Effector memory CD4-positive, alpha-beta T cell (primary cell): ENCODE data around the gene EYS.
"Not testable (repeated sequence)": the region's sequence is repeated elsewhere in the genome, so short reads cannot be mapped to it uniquely, and the experiment has no call there.

Experiments used
- DNase-seq, 3 donors: peaks; one replicate each; pipeline ENCODE4 v3.0.0-alpha.2; 2020
- H3K27ac ChIP-seq: 2 replicates; pipeline ENCODE4 v1.7.0; 2013; ENCODE audit warnings: mild to moderate bottlenecking, low read length, moderate library complexity; ENCODE audit not compliant: insufficient read depth, poor library complexity, severe bottlenecking
- H3K27me3 ChIP-seq: replicated peaks from 2 replicates; pipeline ENCODE4 v1.7.0; 2013; ENCODE audit warnings: mild to moderate bottlenecking, low read length; ENCODE audit not compliant: insufficient read depth, control insufficient read depth, poor library complexity, severe bottlenecking
- H3K36me3 ChIP-seq: 2 replicates; pipeline ENCODE4 v1.7.0; 2013; ENCODE audit warnings: mild to moderate bottlenecking, low read length, moderate library complexity; ENCODE audit not compliant: control insufficient read depth, insufficient read depth
- H3K4me1 ChIP-seq: 2 replicates; pipeline ENCODE4 v1.7.0; 2013; ENCODE audit warnings: low read length, mild to moderate bottlenecking; ENCODE audit not compliant: control insufficient read depth, insufficient read depth, poor library complexity, severe bottlenecking
- H3K4me3 ChIP-seq: 2 replicates; pipeline ENCODE4 v1.7.0; 2013; ENCODE audit warnings: low read length, low read depth, mild to moderate bottlenecking; ENCODE audit not compliant: insufficient read depth, poor library complexity, severe bottlenecking
- H3K9me3 ChIP-seq: 2 replicates; pipeline ENCODE4 v1.7.0; 2013; ENCODE audit warnings: mild to moderate bottlenecking, low read length, moderate library complexity; ENCODE audit not compliant: control insufficient read depth

The EYS gene

GRCh38 chr6:65569056-65569455 is 138.0 kb downstream of the EYS start:
- not testable (repeated sequence) for H3K4me3 ChIP-seq, H3K36me3 ChIP-seq, DNase-seq

GRCh38 chr6:65566117-65566516 is 140.9 kb downstream of the EYS start:
- no peak overlapping the region for H3K27ac ChIP-seq
- no peaks in the 10 kb centered on the region for H3K4me1 ChIP-seq
- no peak for DNase-seq
- H3K36me3 ChIP-seq, result no peaks in the 10 kb centered on the region
- no peak overlapping the region for H3K4me3 ChIP-seq
- H3K9me3 ChIP-seq, result no peaks in the 10 kb centered on the region
- H3K27me3 ChIP-seq, result no peaks in the 10 kb centered on the region

More at GRCh38 chr6:65569056-65569455, 138.0 kb downstream of the EYS start:
- H3K9me3 ChIP-seq, H3K4me1 ChIP-seq, H3K27me3 ChIP-seq, H3K27ac ChIP-seq: not testable (repeated sequence)

GRCh38 chr6:65558071-65558470 is 149.0 kb downstream of the EYS start:
- no peak for DNase-seq
- H3K4me3 ChIP-seq, result no peak overlapping the region
- no peaks in the 10 kb centered on the region for H3K9me3 ChIP-seq
- H3K36me3 ChIP-seq, result no peaks in the 10 kb centered on the region
- no peaks in the 10 kb centered on the region for H3K4me1 ChIP-seq
- H3K27me3 ChIP-seq, result no peaks in the 10 kb centered on the region
- no peak overlapping the region for H3K27ac ChIP-seq

- DNase-seq, result no peak
- Histone ChIP-seq H3K27me3 (no peaks in the 10 kb centered on the region), H3K4me1 (no peaks in the 10 kb centered on the region), H3K9me3 (no peaks in the 10 kb centered on the region), H3K36me3 (no peaks in the 10 kb centered on the region), H3K4me3 (no peak overlapping the region), H3K27ac (no peak overlapping the region)
Observed at GRCh38 chr6:65557224-65557623, 149.8 kb downstream of the EYS start.

- Histone ChIP-seq H3K36me3 (no peaks in the 10 kb centered on the region), H3K27me3 (no peaks in the 10 kb centered on the region), H3K9me3 (no peaks in the 10 kb centered on the region), H3K4me1 (no peaks in the 10 kb centered on the region), H3K27ac (no peak overlapping the region), H3K4me3 (no peak overlapping the region)
- no peak for DNase-seq
Observed at GRCh38 chr6:65546894-65547293, 160.1 kb downstream of the EYS start.

GRCh38 chr6:65545920-65546319 is 161.1 kb downstream of the EYS start:
- no peaks in the 10 kb centered on the region for H3K36me3 ChIP-seq
- H3K4me3 ChIP-seq, result no peak overlapping the region
- no peaks in the 10 kb centered on the region for H3K4me1 ChIP-seq
- H3K27me3 ChIP-seq, result no peaks in the 10 kb centered on the region
- no peak for DNase-seq
- no peak overlapping the region for H3K27ac ChIP-seq
- H3K9me3 ChIP-seq, result no peaks in the 10 kb centered on the region

GRCh38 chr6:65538644-65539043 is 168.4 kb downstream of the EYS start:
- no peaks in the 10 kb centered on the region for H3K27me3 ChIP-seq
- H3K36me3 ChIP-seq, result no peaks in the 10 kb centered on the region
- H3K4me1 ChIP-seq, result no peaks in the 10 kb centered on the region
- DNase-seq, result no peak
- H3K27ac ChIP-seq, result no peak overlapping the region
- no peak overlapping the region for H3K4me3 ChIP-seq
- H3K9me3 ChIP-seq, result no peaks in the 10 kb centered on the region

GRCh38 chr6:65537600-65537999 is 169.4 kb downstream of the EYS start:
- H3K9me3 ChIP-seq, result no peaks in the 10 kb centered on the region
- H3K4me1 ChIP-seq, result no peaks in the 10 kb centered on the region
- H3K4me3 ChIP-seq, result no peak overlapping the region
- H3K27ac ChIP-seq, result no peak overlapping the region
- H3K27me3 ChIP-seq, result no peaks in the 10 kb centered on the region
- DNase-seq, result no peak
- H3K36me3 ChIP-seq, result no peaks in the 10 kb centered on the region

GRCh38 chr6:65531533-65531932 is 175.5 kb downstream of the EYS start:
- Histone ChIP-seq H3K36me3 (no peaks in the 10 kb centered on the region), H3K4me3 (no peak overlapping the region)

GRCh38 chr6:65524232-65524631 is 182.8 kb downstream of the EYS start:
- Histone ChIP-seq H3K9me3 (no peaks in the 10 kb centered on the region), H3K27me3 (no peaks in the 10 kb centered on the region), H3K36me3 (no peaks in the 10 kb centered on the region), H3K4me1 (no peaks in the 10 kb centered on the region), H3K27ac (no peak overlapping the region), H3K4me3 (no peak overlapping the region)
- no peak for DNase-seq

More at GRCh38 chr6:65531533-65531932, 175.5 kb downstream of the EYS start:
- DNase-seq, result no peak
- no peaks in the 10 kb centered on the region for H3K4me1 ChIP-seq
- no peaks in the 10 kb centered on the region for H3K27me3 ChIP-seq
- no peak overlapping the region for H3K27ac ChIP-seq
- H3K9me3 ChIP-seq, result no peaks in the 10 kb centered on the region

GRCh38 chr6:65505736-65506135 is 201.3 kb downstream of the EYS start:
- Histone ChIP-seq H3K9me3 (no peaks in the 10 kb centered on the region), H3K4me3 (no peak overlapping the region), H3K27me3 (no peaks in the 10 kb centered on the region), H3K4me1 (no peaks in the 10 kb centered on the region), H3K36me3 (no peaks in the 10 kb centered on the region), H3K27ac (no peak overlapping the region)
- DNase-seq, result no peak
